ENCODE results near the gene VSTM2B.

GRCh38 chr19:29586401-29586800 lies 60.6 kb downstream of the VSTM2B start:
- TF ChIP-seq POLR2A (IDR thresholded peaks at IDR 0.05) = no peak
- TF ChIP-seq CTCF (IDR thresholded peaks at IDR 0.05) = no peak

Measured in heart left ventricle (tissue), 13 donors.